Measurements from ENCODE around the gene TRIM24.

DNA sequence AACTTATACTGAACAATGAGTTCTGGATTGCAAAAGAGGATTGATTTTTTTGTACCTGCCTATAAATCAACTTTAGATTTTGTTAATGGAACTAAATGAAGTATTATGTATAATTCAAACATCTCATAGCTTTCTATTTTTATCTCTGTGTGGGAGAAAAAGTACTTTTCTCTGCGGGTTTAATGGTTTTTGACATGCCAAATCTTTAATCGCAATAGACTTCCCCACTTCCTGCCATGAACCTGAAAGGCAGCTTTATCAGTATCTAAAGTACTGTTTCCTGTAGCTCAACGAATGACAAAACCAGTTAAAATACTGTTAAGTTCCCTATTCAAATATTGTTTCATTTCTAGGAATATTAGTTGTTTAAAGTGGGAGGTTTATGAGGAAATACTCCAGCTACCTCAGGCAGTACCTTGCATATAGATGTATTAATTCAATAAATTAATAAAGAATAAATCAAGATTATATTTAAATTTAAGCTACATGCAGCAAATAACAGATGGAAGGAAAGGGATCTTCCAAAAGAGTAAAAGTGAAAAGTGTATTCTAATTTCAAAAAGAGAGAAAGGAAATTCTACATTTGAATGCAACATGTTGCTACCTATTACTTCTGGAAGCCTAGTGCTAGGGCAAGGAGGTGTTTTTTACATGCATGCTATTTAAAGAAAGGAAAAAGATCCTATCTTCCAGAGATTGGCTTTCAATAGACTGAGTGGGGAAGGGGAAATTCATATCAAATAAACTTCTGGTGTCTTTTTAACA lies 165.2 kb downstream of the TRIM24 start:
- no peak for TF ChIP-seq ZSCAN29 (IDR thresholded peaks at IDR 0.05)
- TF ChIP-seq POLR2AphosphoS2 (IDR thresholded peaks at IDR 0.05; ENCODE audit: low read depth, low read length): no peak
- TF ChIP-seq, protein P1, sequence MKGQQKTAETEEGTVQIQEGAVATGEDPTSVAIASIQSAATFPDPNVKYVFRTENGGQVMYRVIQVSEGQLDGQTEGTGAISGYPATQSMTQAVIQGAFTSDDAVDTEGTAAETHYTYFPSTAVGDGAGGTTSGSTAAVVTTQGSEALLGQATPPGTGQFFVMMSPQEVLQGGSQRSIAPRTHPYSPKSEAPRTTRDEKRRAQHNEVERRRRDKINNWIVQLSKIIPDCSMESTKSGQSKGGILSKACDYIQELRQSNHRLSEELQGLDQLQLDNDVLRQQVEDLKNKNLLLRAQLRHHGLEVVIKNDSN (IDR thresholded peaks at IDR 0.05; ENCODE audit: borderline replicate concordance, extremely low read length, insufficient read depth, low read depth, low read length): no peak
- TF ChIP-seq ATF2 (IDR thresholded peaks at IDR 0.05; ENCODE audit: low read length): no peak
- TF ChIP-seq ZNF207 (IDR thresholded peaks at IDR 0.05; ENCODE audit: borderline replicate concordance): no peak
- no peak for TF ChIP-seq ATF3 (IDR thresholded peaks at IDR 0.05; ENCODE audit: borderline replicate concordance, extremely low read depth, low read depth, low read length)
- TF ChIP-seq, protein P2, sequence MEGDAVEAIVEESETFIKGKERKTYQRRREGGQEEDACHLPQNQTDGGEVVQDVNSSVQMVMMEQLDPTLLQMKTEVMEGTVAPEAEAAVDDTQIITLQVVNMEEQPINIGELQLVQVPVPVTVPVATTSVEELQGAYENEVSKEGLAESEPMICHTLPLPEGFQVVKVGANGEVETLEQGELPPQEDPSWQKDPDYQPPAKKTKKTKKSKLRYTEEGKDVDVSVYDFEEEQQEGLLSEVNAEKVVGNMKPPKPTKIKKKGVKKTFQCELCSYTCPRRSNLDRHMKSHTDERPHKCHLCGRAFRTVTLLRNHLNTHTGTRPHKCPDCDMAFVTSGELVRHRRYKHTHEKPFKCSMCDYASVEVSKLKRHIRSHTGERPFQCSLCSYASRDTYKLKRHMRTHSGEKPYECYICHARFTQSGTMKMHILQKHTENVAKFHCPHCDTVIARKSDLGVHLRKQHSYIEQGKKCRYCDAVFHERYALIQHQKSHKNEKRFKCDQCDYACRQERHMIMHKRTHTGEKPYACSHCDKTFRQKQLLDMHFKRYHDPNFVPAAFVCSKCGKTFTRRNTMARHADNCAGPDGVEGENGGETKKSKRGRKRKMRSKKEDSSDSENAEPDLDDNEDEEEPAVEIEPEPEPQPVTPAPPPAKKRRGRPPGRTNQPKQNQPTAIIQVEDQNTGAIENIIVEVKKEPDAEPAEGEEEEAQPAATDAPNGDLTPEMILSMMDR (IDR thresholded peaks at IDR 0.05 in 2 of 3, conservative IDR thresholded peaks at IDR 0.05 in 1 of 3; ENCODE audit: control insufficient read depth in 2 of 3, extremely low read depth in 1 of 3, insufficient read depth in 1 of 3, low read depth in 3 of 3, low read length in 3 of 3): no peak
- TF ChIP-seq POLR2A (IDR thresholded peaks at IDR 0.05; ENCODE audit: low read depth, low read length): no peak
- no peak for TF ChIP-seq SIX5 (IDR thresholded peaks at IDR 0.05; ENCODE audit: low read depth, low read length, severe bottlenecking)
- TF ChIP-seq SRF (IDR thresholded peaks at IDR 0.05; ENCODE audit: low read depth in 2 of 2, low read length in 2 of 2): no peak
- TF ChIP-seq EGR1 (IDR thresholded peaks at IDR 0.05; ENCODE audit: borderline replicate concordance in 1 of 2, low read depth in 2 of 2, low read length in 2 of 2): no peak
- TF ChIP-seq POLR2AphosphoS5 (IDR thresholded peaks at IDR 0.05; ENCODE audit: low read length): no peak
- TF ChIP-seq ZNF384 (IDR thresholded peaks at IDR 0.05; ENCODE audit: borderline replicate concordance, low read depth, low read length): no peak
- TF ChIP-seq SUZ12 (IDR thresholded peaks at IDR 0.05; ENCODE audit: unreplicated experiment): no peak

Data from GM12878 (cell line).